GM19025 (cell line): ENCODE measurements around the gene ABCB8.

Experiments used
- ATAC-seq: cut with Tn5 transposase; IDR thresholded peaks from one replicate; pipeline ENCODE4 v1.9.1; 2021; ENCODE audit warnings: mild to moderate bottlenecking, low read depth, moderate library complexity; ENCODE audit not compliant: unreplicated experiment

Gene ABCB8

GRCh38 chr7:151095828-151096475, 67.7 kb downstream of the ABCB8 start:
- ATAC-seq, result no peak
